Fibroblast of skin of scalp (primary cell): ENCODE measurements around the gene HELZ.
A peak's percentile ranks its signal among the peaks of the same experiment; 100 is the strongest.

Source experiments
- DNase-seq: peaks from one replicate; pipeline ENCODE4 v3.0.0-alpha.2; 2013

HELZ gene

GRCh38 chr17:67074781-67075180 lies 170.2 kb downstream of the HELZ start:
- no peak for DNase-seq

GRCh38 chr17:67072885-67073284 lies 172.1 kb downstream of the HELZ start:
- DNase-seq, result no peak

GRCh38 chr17:67071595-67071994 lies 173.4 kb downstream of the HELZ start:
- no peak for DNase-seq

- DNase-seq, result no peak
Measured at GRCh38 chr17:67069603-67070136, 175.3 kb downstream of the HELZ start.

GRCh38 chr17:67068999-67069398 lies 176.0 kb downstream of the HELZ start:
- no peak for DNase-seq

GRCh38 chr17:67067571-67068482 lies 177.2 kb downstream of the HELZ start:
- no peak for DNase-seq

GRCh38 chr17:67066717-67067116 lies 178.3 kb downstream of the HELZ start:
- no peak for DNase-seq

- DNase-seq, result peak; percentile 7
Measured at GRCh38 chr17:67063141-67063540, 181.9 kb downstream of the HELZ start.

GRCh38 chr17:67059372-67059771 lies 185.6 kb downstream of the HELZ start:
- DNase-seq, result no peak

- no peak for DNase-seq
Measured at GRCh38 chr17:67058036-67058435, 187.0 kb downstream of the HELZ start.

- no peak for DNase-seq
Measured at GRCh38 chr17:67056746-67057490, 188.1 kb downstream of the HELZ start.

GRCh38 chr17:67055811-67056745 lies 188.9 kb downstream of the HELZ start:
- DNase-seq, result no peak

- DNase-seq, result no peak
Measured at GRCh38 chr17:67055041-67055443, 190.0 kb downstream of the HELZ start.

GRCh38 chr17:67054608-67055007 lies 190.4 kb downstream of the HELZ start:
- DNase-seq, result no peak

- no peak for DNase-seq
Measured at GRCh38 chr17:67054011-67054591, 190.9 kb downstream of the HELZ start.

GRCh38 chr17:67053438-67054000 lies 191.5 kb downstream of the HELZ start:
- DNase-seq, result no peak

GRCh38 chr17:67052720-67053437 lies 192.1 kb downstream of the HELZ start:
- DNase-seq, result no peak

- no peak for DNase-seq
Measured at GRCh38 chr17:67051837-67052236, 193.2 kb downstream of the HELZ start.

- no peak for DNase-seq
Measured at GRCh38 chr17:67051155-67051538, 193.8 kb downstream of the HELZ start.

- no peak for DNase-seq
Measured at GRCh38 chr17:67050471-67051154, 194.4 kb downstream of the HELZ start.
